Endothelial cell (in vitro differentiated cells): ENCODE measurements around the gene ZGPAT. TPM values are rescaled to one million over a fixed set of nuclear protein-coding genes. Genes with fewer than 3 reads are reported as not detected.

Experiments used
- DNase-seq: peaks from one replicate; pipeline ENCODE4 v3.0.0; 2021; ENCODE audit warnings: low spot score
- H3K27ac Mint-ChIP-seq: one replicate; pipeline ENCODE4 v1.8.0; 2021; ENCODE audit warnings: mixed read lengths, inconsistent platforms; ENCODE audit not compliant: unreplicated experiment
- H3K27me3 Mint-ChIP-seq: one replicate; pipeline ENCODE4 v1.8.0; 2021; ENCODE audit warnings: mild to moderate bottlenecking, moderate library complexity, mixed read lengths, inconsistent platforms; ENCODE audit not compliant: unreplicated experiment
- H3K36me3 Mint-ChIP-seq: one replicate; pipeline ENCODE4 v1.8.0; 2021; ENCODE audit warnings: mild to moderate bottlenecking, low read depth, mixed read lengths, inconsistent platforms; ENCODE audit not compliant: unreplicated experiment
- H3K4me1 Mint-ChIP-seq: one replicate; pipeline ENCODE4 v1.8.0; 2021; ENCODE audit warnings: mild to moderate bottlenecking, mixed read lengths, inconsistent platforms; ENCODE audit not compliant: unreplicated experiment
- H3K4me3 Mint-ChIP-seq: one replicate; pipeline ENCODE4 v1.8.0; 2021; ENCODE audit warnings: mild to moderate bottlenecking, mixed read lengths, inconsistent platforms; ENCODE audit not compliant: unreplicated experiment
- H3K9me3 Mint-ChIP-seq: one replicate; pipeline ENCODE4 v1.8.0; 2021; ENCODE audit warnings: mixed read lengths, inconsistent platforms; ENCODE audit not compliant: unreplicated experiment
- total RNA-seq: library from RNA; stranded (reverse); fragmentation: NEBNext Ultra II Directional; extraction: Animal tissue kit (Norgen Biotek cat#: 25700); gene quantifications from one replicate; pipeline ENCODE4 v1.2.1, GENCODE V29; 2021; ENCODE audit not compliant: unreplicated experiment
- TF ChIP-seq, protein P1 (sequence below): fragments of 200-600 bp; sonication (generic); IDR thresholded peaks from one replicate; pipeline ENCODE4 v1.5.0; 2021; ENCODE audit warnings: antibody characterized with exemption; ENCODE audit not compliant: unreplicated experiment

ZGPAT gene
- total RNA-seq, 1 donor from 2014 or later: 34.9 TPM

DNA sequence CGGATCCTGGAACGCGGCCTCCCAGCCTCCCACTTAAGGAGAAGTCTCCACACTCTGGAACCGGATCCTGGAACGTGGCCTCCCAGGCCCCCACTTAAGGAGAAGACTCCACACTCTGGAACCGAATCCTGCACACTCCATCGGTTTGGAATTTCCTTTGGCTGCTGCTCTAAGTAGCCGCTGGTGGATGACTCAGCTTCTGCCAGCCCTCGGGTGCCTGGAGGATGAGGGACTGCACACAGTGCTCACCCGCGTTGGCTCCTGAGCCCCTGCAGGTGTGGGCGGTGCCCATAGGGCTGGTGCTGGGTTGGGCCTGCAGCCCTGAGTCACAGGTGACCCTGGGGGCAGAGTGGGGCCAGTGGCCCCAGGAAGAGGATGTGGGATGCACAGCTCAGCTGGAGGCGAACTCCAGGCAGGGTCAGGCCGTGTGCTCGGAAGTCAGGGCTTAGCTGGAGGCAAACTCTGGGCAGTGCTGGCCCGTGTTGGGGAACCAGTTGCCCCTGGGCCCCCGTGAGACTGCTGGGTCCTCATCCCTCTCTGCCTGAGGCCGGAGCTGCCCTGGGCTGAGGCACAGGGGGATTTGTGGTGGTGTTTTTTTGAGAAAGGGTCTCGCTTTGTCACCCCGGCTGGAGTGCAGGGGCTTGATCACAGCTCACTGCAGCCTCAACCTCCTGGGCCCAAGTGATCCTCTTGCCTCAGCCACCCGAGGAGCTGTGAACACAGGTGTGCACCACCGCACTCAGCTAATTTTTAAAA is 25.3 kb upstream of the ZGPAT start:
- no peak for DNase-seq
- Mint-ChIP-seq H3K27ac (no peak overlapping the region), H3K4me1 (peaks cover 3% of the 10 kb centered on the region), H3K36me3 (peaks cover 7% of the 10 kb centered on the region), H3K4me3 (no peak overlapping the region), H3K27me3 (peaks cover 5% of the 10 kb centered on the region), H3K9me3 (no peaks in the 10 kb centered on the region)
- TF ChIP-seq, protein P1, sequence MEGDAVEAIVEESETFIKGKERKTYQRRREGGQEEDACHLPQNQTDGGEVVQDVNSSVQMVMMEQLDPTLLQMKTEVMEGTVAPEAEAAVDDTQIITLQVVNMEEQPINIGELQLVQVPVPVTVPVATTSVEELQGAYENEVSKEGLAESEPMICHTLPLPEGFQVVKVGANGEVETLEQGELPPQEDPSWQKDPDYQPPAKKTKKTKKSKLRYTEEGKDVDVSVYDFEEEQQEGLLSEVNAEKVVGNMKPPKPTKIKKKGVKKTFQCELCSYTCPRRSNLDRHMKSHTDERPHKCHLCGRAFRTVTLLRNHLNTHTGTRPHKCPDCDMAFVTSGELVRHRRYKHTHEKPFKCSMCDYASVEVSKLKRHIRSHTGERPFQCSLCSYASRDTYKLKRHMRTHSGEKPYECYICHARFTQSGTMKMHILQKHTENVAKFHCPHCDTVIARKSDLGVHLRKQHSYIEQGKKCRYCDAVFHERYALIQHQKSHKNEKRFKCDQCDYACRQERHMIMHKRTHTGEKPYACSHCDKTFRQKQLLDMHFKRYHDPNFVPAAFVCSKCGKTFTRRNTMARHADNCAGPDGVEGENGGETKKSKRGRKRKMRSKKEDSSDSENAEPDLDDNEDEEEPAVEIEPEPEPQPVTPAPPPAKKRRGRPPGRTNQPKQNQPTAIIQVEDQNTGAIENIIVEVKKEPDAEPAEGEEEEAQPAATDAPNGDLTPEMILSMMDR: no peak

DNA sequence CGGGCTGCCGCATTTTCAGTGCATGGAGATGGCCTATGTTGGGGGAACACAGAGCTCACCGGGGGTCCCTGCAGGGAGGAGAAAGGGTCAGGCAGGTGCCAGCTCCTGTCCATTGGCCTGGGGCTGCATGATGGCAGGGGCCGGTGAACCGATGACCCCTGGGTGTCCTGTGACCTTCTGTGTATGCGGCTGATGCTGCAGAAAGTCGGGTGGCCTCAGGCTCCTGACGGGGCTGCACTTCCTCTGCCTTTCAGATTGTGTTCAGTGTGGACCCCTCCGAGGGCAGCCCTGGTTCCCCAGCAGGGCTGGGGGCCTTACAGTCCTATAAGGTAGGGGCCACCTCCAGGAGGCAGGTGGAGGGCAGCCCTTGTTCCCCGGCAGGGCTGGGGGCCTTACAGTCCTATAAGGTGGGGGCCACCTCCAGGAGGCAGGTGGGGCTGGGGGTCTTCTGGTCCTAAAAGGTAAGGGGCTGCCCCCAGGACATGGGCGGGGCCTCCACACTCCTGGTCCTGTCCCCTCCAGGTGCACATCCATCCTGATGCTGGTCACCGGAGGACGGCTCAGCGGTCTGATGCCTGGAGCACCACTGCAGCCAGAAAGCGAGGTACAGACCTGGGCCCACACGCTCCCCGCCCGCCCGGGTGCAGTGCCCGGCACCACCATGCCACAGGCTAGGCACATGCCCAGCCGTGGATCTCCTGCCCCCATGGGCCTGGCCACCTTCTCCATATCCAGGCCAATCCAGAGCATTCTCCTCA is 22.4 kb upstream of the ZGPAT start:
- no peak for DNase-seq
- H3K27ac Mint-ChIP-seq: no peak overlapping the region
- TF ChIP-seq, protein P1: no peak
- H3K36me3 Mint-ChIP-seq: no peaks in the 10 kb centered on the region
- H3K9me3 Mint-ChIP-seq: no peaks in the 10 kb centered on the region
- peaks cover 3% of the 10 kb centered on the region for H3K4me1 Mint-ChIP-seq
- no peak overlapping the region for H3K4me3 Mint-ChIP-seq
- H3K27me3 Mint-ChIP-seq: peaks cover 7% of the 10 kb centered on the region

DNA sequence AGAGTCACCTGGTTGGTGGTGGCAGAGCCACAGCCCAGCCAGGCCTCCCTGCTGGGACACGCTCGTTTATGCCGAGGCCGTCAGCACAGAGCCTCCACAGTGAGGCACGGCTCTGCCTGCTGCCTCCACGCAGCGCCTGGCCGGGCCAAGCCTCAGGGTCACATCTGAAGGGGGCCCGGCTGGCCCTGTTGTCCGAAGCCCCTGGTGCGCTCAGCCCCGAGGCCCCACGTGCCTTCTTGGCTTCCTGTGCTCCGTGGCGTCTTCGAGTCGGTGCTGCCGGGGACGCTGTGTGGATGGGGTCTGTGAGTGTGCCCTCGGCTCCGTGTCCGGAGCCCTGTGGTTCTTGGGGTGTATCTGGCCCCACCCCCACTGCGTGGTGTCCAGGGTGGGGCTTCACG is 21.7 kb upstream of the ZGPAT start:
- H3K27me3 Mint-ChIP-seq: peaks cover 7% of the 10 kb centered on the region
- H3K4me3 Mint-ChIP-seq: no peak overlapping the region
- H3K9me3 Mint-ChIP-seq: no peaks in the 10 kb centered on the region
- peaks cover 3% of the 10 kb centered on the region for H3K4me1 Mint-ChIP-seq
- TF ChIP-seq, protein P1: no peak
- no peak overlapping the region for H3K27ac Mint-ChIP-seq
- no peak for DNase-seq
- no peaks in the 10 kb centered on the region for H3K36me3 Mint-ChIP-seq

DNA sequence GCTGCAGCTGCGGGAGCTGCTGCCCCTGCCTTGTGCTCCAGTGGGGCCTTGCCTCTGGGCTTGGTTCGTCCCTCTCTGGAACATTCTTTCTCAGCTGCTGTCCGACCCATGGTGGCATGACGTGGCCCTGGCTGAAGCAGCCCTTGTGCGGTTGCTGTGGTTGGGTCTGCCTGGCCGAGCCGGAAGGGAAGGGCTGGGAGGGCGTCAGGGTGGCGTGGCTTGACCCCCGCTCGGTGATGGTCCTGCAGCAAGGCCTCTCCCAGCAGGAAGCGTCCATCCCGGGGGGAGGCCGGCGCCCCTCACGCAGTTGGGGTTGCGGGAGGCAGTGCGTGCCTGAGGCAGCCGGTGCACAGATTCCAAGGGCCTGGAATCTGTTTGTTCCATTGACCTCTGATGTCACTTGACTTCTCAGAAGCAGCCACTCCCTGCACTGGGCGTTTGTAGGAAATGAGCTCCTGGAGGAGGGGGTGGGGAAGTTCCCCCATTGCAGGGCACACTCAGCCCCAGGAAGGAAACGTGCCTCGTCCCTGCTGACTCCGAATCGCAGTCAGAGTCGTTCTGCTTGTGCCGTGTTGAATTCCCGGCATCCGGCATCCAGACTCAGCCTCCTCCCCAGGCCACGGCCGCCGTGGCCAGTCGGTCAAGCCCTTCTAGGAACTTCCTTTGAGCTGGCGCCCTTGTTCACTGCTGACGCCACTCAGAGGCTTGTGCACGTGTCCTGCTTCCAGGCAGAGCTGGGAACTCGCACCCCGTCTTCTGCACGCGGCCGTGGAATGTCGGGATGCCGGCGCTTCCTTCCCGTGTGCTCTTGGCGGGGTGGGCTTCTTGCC is 21.1 kb upstream of the ZGPAT start:
- Mint-ChIP-seq H3K4me3 (no peak overlapping the region), H3K27me3 (peaks cover 7% of the 10 kb centered on the region), H3K27ac (no peak overlapping the region), H3K9me3 (no peaks in the 10 kb centered on the region), H3K36me3 (no peaks in the 10 kb centered on the region), H3K4me1 (peaks cover 3% of the 10 kb centered on the region)
- DNase-seq: no peak
- TF ChIP-seq, protein P1: no peak
